HUDEP-2 (cell line): ENCODE data around the gene CHST8.

ENCODE experiments used
- DNase-seq, 76 experiments: peaks; one replicate each; lab custom pipeline; 2025; ENCODE audit not compliant: unreplicated experiment in 76 of 76; lab: John Stamatoyannopoulos, UW

Gene CHST8

GRCh38 chr19:33780746-33781145 lies 159.0 kb downstream of the CHST8 start:
- no peak for DNase-seq

DNA sequence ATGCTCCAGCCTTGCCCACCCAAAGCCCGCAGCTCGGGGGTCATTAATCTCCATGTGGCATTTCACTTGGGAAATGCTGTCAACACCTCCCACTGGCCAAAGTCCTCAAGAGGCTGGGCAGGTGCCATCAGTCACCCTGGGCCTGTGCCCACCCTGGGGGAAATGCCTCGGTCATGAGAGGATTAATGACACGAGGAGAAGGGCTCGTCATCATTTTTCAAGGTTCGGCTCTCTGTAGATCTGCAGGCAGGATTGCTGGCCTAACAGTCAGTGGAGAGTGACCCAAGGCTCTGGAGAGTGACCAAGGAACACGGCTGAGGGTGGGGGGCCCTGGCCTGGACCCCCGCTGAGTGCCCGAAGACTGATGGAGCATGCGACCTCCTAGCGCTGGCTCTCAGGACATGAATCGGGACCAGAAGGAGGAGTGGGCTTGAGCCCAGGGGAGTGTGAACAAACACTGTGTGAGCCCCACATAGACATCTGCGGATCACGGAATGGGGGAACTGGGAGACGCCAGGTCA lies 159.7 kb downstream of the CHST8 start:
- DNase-seq = no peak

- DNase-seq = no peak
Observed at GRCh38 chr19:33781996-33782395, 160.2 kb downstream of the CHST8 start.

DNA sequence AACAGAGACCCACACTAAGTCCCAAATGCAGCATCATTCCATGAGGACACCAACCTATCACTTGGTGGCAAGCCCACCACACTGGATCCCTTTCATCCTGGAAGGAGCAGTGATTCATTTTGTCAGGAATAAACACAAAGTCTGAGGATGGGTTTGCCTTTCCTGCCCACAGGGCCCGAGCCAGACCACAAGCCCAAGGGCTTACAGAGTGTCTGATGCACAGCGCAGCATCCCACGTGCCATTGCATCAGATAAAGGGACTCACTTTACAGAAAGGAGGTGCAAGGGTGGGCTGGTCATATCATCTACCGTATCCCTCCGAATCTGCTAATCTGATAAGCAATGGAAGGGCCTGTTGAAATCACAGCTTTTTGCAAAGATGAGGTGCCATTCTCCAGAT lies 162.7 kb downstream of the CHST8 start:
- DNase-seq = no peak

- no peak for DNase-seq
Observed at GRCh38 chr19:33785795-33786194, 164.0 kb downstream of the CHST8 start.

DNA sequence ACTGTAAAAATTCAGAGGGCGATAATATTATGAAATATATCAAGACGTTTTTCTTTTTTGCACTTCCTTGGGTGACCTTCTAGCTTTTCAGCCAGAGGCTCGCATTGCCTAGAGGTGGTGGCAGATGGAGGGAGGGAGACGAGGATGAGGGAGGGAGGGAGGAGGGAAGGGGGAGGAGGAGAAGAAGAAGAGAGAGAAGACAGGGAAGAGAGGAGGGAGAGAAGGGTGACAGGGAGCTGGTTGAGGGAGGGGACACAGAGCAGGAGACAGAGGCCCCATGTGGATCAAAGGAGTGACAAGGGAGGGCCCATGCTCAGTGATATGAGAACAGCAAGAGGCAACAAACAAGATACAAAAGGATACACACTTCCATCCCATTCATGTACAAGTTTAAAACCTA lies 166.9 kb downstream of the CHST8 start:
- DNase-seq = no peak

DNA sequence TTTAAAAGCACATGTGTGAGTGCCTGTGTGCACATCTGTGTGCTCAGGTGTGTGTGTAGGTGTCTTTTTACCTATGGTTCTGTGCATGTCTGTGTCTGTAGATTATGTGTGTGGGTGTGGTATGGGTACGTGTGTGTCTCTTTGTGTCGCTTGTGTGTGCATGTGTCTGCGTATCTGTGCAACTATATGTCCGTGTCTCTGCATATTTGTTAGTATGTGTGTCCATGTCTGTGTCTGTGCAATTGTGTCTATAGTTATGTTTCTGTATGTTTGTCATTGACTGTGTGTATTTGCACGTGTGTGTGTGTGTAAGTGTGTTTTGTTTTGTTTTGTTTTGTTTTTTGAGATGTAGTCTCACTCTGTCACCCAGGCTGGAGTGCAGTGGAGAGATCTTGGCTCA lies 167.6 kb downstream of the CHST8 start:
- no peak for DNase-seq

- DNase-seq = no peak
Observed at GRCh38 chr19:33794683-33795369, 173.1 kb downstream of the CHST8 start.

DNA sequence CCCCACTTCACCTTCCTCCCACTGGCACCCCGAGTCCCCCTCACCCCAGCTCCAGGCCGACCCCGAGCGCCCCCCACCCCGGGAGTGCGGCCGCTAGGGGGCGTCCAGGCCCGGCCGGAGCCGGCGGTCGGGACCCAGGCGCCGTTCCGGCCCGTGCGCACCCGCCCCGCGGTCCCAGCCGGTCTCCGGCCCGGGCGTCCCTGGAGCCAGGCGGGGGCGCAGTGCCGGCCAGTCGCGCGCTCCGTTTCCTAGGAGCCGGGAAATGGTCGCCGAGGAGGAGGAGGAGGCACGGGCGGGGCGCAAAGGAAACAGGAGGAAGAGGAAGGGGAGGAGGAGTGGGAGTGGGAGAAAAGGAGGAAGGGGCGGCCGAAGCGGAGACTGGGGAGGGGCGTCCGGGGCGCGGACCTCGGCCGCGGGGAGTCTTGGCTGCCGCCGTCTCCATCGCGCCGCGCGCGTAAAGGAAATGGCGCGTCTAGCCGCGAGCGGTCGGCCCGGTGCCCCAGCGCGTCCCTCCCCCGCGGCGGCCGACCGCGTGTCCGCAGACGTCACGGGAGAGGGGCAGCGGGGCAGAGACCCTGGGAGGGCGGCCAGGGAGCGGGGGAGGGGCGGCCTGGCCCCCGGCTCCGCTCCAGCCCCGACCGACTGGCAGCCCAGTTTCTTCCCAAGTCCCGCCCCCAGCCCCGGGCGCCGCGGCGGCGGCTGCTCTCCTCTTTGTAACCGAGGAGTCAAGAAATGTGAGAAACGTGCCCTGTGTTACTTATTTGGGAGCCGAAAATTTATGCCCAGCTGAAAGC lies 173.8 kb downstream of the CHST8 start:
- DNase-seq = peak in 67 of 76 experiments; percentile 15 to 85 (median 61)

DNA sequence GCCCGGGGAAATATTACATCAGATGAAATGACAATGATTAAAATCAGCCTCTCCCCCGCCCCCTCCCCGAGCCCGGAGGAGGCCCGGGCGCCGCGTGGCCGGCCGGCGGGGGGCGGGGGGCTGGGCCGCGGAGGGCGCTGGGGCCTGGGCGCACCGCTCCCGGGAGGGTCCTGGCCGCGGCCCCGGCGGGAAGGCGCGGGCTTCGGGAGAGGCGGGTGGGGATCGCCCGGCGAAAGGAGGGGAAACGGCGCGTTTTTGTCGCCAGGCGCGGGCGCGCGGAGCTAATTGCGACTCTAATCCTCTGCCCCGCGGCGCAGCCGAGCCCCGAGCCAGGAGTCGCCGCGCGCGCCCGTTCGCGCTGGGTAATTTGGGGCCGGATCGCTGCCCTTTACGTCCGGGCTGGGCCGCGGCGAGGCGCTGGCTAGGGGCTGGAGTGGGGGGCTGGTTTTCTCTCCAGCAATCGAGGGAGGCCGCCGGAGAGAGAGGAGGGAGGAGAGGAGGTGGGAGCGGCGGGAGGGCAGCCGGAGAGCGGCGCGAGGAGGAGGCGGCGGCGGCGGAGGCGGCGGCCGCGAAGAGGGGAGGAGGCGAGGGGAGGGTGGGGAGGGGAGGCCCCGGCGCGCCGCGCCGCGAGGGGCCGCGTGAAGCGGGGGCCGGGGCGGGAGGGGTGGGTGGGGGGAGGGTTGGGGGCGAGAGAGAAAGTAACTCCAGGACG lies 174.6 kb downstream of the CHST8 start, which contains the start of gene KCTD15:
Gene KCTD15 (plus strand): TSS at position 707 of the 712 bp plus-strand sequence. CDS start 3,585 bp downstream, outside the sequence.
- DNase-seq = peak in 32 of 76 experiments; percentile 18 to 80 (median 46)

- peak in 41 of 76 experiments; percentile 13 to 68 (median 45) for DNase-seq
Observed at GRCh38 chr19:33797802-33798671, 176.3 kb downstream of the CHST8 start.

- DNase-seq = no peak
Observed at GRCh38 chr19:33798681-33799111, 176.9 kb downstream of the CHST8 start.

DNA sequence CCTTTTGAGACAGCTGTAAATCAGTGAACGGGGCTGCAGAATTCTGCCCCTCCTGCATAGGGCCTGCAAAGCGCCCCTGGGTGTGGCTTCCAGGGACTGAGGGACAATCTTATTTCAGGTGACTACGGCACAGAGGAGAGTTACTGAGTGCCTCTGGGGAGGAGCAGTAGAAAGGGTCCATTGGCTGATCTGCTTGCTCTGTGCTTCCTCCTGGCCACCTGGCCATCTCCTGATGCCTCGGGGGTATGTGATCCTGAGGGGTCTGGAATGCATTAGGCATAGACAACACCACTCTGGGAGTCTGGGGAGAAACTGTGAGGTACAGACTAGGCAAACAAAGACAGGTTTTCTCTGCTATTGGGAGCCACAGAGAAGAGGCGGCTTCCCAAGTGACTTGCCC lies 177.7 kb downstream of the CHST8 start:
- no peak for DNase-seq

DNA sequence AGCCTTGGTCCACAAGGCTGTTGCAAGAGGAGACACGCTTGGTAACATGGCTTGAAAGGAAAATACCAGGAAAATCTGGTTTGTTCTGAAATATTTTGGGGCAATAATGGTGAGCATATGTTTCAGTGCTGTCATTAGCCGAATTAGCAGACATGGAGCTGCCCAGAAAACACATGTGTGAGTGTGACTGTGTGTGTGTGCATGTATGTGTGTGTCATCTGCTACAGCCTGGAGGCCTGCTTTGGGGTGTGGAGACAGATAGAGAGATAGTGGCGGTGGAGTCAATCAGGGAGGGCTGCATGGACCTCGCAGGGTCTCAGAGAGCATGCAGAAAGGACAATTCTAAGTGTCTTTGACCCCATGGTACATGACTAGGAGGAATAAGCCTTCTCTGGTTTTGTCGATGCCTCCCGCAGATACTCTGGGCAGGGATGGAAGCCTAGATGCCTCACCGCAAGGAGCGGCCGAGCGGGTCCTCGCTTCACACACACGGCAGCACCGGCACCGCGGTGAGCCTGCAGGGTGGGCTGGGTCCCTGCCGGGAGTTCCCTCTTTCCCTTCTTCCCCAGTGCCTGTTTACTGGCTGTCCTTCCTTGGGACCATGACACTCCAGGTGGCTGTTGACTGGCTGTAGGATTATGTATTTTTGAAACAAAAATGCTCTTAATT lies 178.4 kb downstream of the CHST8 start:
- DNase-seq = no peak

GRCh38 chr19:33801411-33801810 lies 179.7 kb downstream of the CHST8 start:
- DNase-seq = no peak

- DNase-seq = no peak
Observed at GRCh38 chr19:33802001-33802400, 180.2 kb downstream of the CHST8 start.

- DNase-seq = no peak
Observed at GRCh38 chr19:33802801-33803200, 181.0 kb downstream of the CHST8 start.

DNA sequence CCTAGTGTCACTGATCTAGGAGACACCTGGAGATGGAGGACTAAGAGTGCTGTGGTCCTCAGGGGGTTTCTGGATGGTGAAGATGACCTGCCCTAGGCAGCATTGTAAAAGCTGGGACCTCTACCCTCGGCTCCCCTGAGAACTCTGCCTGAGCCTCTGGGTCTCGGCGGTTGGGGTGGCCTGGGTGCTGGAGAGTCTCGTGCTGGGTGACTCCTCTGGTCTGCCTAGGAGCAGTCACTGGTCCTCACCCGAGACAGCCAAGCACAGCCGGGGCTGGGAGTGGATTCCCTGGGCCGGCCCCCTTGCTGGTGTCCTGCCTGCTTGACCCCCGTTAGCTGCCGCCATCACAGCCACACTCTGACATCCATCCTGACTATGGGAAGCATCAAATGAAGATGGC lies 181.6 kb downstream of the CHST8 start:
- no peak for DNase-seq

DNA sequence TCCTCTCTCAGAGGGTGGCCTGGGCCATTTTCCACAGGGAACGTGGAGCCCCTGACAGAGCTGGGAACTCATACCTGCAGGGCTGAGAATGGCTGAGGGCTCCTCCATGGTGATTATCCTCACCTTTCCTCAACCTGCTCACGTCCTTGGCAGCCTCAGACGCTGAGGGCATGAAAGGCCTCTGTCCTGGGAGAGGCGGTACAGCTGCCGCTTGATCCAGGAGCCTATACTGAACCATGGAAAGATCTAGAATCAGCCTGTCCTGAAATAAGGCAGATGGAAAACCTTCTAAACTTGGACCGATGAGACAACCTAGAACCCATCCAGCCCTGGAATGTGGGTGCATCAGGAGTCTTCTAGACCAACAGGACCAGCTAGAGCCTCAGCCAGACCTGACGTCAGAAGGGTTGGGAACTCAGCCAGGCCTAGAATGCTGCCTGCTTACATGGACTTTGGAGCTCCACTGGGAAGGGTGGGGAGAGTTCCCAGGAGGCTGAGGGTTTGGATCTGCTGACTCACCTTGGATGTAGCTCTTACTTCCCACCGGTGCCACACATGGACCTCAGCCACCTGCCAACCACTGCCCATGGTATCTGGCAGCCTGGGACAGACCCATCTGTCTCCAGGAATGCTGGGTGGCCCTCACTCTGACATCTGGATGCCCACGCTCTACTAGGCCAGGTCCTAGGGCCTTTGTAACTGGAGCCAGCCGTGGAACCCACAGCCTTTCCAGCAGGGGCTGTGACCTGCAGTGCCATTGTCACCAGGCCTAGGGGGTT lies 182.5 kb downstream of the CHST8 start:
- DNase-seq = no peak
